Measurements from ENCODE around the gene MRFAP1. TPM values are rescaled to one million over a fixed set of nuclear protein-coding genes. Genes with fewer than 3 reads are reported as not detected.

Gene MRFAP1
- 82.6 and 203 TPM in 2 replicates for total RNA-seq (2014; rRNA removed; shearing (Covaris generic))

- peak; percentile 94 for DNase-seq (ENCODE audit: low spot score)
These were observed at the start of gene MRFAP1 for GRCh38 chr4:6640292-6641163. Gene MRFAP1 (plus strand): TSS chr4:6640685. CDS start chr4:6640863, 178 bp downstream.

GRCh38 chr4:6591313-6591712 is 49.2 kb upstream of the MRFAP1 start:
- DNase-seq (ENCODE audit: low spot score), result no peak

- DNase-seq (ENCODE audit: low spot score), result no peak
These were observed 48.7 kb upstream of the MRFAP1 start for GRCh38 chr4:6591781-6592180.

- DNase-seq (ENCODE audit: low spot score), result no peak
These were observed 47.5 kb upstream of the MRFAP1 start for GRCh38 chr4:6592804-6593563.

DNA sequence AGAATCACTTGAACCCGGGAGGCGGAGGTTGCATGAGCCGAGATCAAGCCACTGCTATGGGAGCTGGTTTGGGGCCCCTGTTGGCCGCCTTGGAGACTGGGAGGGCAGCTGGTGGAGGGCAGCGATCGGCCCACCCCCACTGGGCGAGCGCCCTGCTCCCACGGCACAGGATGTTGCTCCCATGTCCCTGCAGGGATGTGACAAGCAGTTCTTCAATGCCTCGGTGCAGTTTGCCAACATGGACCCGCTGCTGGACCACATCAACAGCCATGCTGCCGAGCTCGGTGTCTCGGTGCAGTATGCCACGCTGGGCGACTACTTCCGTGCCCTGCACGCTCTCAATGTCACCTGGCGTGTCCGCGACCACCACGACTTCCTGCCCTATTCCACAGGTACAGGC is 46.1 kb upstream of the MRFAP1 start:
- no peak for DNase-seq (ENCODE audit: low spot score)

DNA sequence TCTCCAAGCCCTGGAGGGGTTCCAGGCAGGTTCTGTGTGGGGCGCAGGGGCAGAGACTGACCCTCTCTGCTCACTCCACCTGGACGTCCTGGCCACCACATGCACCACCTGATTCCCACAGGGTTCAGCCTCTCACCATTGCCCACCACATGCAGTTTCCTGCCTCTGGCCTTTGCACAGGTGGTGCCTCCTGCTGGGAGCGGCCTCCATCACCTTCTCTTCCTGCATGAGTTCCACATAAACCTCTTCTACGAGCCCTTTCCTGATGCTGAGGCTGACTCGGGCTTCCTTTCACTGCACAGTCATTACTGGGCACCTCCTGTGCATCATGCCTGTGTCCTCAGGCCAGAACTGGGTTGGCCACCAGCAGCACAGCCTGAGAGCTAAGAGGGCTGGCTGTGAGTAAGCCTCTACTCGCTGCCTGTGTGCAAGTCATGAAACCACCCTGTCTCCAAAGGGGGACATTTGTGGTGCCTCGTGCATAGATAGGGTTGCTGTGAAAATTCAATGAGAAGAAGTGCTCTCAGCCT is 45.6 kb upstream of the MRFAP1 start:
- DNase-seq (ENCODE audit: low spot score), result no peak

- no peak for DNase-seq (ENCODE audit: low spot score)
These were observed 44.5 kb upstream of the MRFAP1 start for GRCh38 chr4:6595897-6596537.

GRCh38 chr4:6596948-6597347 is 43.5 kb upstream of the MRFAP1 start:
- DNase-seq (ENCODE audit: low spot score), result no peak

DNA sequence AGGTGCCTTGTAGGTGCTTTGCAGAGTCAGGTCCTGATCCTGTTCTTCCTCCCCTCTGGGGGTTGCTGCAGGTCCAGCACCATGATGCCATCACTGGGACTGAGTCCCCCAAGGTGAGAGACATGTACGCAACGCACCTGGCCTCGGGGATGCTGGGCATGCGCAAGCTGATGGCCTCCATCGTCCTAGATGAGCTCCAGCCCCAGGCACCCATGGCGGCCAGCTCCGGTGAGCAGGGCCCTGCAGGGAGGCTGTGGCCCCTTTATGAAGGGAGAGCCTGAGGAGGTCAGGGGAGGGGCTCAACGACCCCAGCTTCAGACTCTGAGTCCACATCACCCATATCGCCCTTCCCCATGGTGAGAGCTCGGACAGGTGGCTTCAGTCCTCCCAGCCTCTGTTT is 42.4 kb upstream of the MRFAP1 start:
- DNase-seq (ENCODE audit: low spot score), result no peak

DNA sequence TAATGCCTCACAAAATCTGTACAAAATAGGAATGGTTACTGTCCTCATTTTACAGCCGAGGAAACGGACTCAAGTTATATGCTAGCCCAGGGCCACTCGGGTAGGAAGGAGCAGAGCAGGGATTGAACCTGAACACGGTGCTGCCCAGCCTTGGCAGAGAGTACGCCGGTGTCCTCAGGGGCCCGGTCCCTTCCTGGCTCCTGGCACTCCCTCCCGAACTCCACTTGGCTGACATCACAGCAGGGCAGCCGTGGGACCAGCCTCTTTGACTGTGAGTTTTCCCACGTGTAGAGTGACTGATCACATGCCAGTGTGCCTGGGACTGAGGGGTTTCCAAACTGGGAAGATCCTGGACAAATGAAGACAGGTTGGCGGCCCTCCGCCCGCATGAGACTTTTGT is 41.8 kb upstream of the MRFAP1 start:
- DNase-seq (ENCODE audit: low spot score), result no peak

DNA sequence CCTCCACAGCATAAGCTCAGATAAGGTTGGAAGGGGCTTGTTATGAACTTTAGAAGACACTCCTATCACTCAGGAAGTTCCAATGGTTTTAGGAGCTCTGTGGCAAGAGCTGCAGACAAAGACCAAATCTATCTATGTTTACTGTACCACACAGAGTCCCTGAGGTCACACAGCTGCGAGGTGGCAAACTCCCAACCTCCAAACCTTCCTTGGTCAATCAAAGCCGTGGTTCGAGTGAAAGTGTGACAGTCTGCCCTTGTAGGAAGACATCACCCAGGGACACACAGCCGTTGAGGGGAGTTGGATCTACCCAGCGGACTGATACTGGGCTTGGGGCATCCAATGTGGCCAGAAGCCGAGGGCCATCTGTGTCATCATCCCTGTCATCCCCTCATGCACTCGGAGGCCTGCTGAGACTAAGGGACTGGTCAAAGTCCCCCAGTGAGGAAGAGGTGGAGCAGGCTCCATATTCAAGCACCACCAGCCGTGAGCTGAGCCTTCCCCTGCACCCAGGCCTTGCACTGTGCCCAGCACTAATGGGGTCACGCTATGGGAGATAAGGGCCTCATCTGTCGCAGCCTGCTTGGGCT is 38.7 kb upstream of the MRFAP1 start:
- DNase-seq (ENCODE audit: low spot score), result no peak

DNA sequence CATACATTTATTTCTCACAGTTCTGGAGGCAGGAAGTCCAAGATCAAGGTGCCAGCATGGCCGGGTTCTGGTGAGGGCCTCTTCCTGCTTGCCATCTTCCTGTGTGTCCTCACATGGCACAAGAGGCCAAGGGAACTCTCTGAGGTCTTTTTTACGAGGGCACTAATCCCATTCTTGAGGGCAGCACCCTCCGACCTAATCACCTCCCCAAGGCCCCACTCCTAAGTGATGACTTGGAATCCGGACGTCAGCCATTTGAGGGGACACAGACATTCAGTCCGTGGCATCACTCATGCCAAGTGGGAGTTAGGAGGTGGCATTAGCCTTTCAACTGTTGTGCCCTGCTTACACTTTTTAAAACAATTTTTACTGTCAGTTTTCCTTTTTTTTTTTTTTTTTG is 38.2 kb upstream of the MRFAP1 start:
- DNase-seq (ENCODE audit: low spot score), result no peak

GRCh38 chr4:6603128-6603527 is 37.4 kb upstream of the MRFAP1 start:
- no peak for DNase-seq (ENCODE audit: low spot score)

GRCh38 chr4:6605114-6605513 is 35.4 kb upstream of the MRFAP1 start:
- DNase-seq (ENCODE audit: low spot score), result no peak

GRCh38 chr4:6605605-6606004 is 34.9 kb upstream of the MRFAP1 start:
- DNase-seq (ENCODE audit: low spot score), result no peak

GRCh38 chr4:6606465-6607235 is 33.8 kb upstream of the MRFAP1 start:
- DNase-seq (ENCODE audit: low spot score), result no peak

DNA sequence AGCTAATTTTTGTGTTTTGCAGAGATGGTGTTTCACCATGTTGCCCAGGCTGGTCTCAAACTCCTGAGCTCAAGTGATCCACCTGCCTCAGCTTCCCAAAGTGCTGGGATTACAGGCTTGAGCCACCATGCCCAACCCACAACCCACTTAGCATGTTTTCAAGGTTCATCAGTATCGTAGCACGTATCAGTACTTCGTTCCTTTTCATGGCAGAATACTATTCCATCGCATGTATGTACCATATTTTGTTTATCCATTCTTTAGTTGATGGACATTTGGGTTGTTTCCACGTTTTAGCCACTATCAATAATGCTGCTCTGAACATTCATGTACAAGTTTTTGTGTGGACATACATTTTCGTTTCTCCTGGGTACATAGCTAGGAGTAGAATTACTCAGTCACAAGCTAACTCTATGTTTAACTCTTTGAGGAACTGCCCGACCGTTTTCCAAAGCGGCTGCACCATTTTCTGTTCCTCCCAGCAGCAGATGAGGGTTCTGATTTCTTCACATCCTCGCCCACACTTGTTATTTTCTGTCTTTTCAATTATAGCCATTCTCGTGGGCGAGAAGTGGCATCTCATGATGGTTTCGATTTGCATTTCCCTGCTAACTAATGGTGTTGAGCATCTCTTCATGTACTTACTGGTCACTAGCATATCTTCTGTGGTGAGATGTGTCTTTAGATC is 33.0 kb upstream of the MRFAP1 start:
- DNase-seq (ENCODE audit: low spot score), result no peak

DNA sequence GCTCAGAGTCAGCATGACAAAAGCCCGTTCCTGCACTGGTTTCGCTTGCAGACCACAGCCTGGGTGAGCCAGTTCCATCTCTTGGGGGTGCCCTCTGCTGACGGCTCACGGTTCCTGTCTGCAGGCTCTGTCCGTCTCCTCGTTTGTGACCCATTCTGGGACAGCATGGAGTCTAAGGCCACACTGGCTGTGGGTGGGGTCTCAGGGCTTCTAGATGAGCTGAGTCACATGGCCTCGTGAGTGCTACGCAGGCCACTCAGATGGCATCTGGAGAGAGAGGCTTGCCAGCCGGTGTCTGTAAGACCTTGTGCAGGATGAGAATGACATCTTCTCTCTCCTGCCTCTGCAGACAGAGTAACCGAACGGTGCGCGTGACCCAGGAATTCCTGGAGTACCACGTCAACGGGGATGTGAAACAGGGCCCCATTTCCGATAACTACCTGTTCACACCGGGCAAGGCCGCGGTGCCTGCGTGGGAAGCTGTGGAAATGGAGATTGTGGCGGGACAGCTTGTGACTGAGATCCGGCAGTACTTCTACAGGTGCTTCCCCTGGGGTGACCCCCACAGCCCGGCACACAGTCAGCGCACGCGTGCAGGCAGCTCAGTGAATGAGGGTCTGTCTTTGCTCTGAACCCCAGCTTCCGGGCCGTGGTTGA is 31.6 kb upstream of the MRFAP1 start:
- DNase-seq (ENCODE audit: low spot score), result no peak

GRCh38 chr4:6609415-6610079 is 30.9 kb upstream of the MRFAP1 start:
- DNase-seq (ENCODE audit: low spot score), result no peak
